ENCODE measurements around the gene PNPLA4.

- no peak for TF ChIP-seq ZNF416 (tag by site-specific recombination; IDR thresholded peaks at IDR 0.05)
- no peak for TF ChIP-seq ZNF48 (tag by site-specific recombination; IDR thresholded peaks at IDR 0.05)
- TF ChIP-seq ZFP41 (tag by site-specific recombination; IDR thresholded peaks at IDR 0.05; ENCODE audit: borderline replicate concordance), result no peak
- no peak for TF ChIP-seq ZBTB11 (tag by site-specific recombination; conservative IDR thresholded peaks at IDR 0.05; ENCODE audit: low read depth)
- no peak for TF ChIP-seq CTCF (tag by site-specific recombination; IDR thresholded peaks at IDR 0.05)
- no peak for TF ChIP-seq ZNF24 (tag by site-specific recombination; IDR thresholded peaks at IDR 0.05)
- TF ChIP-seq ZNF366 (tag by site-specific recombination; conservative IDR thresholded peaks at IDR 0.05), result no peak
- no peak for TF ChIP-seq ZNF518A (tag by site-specific recombination; conservative IDR thresholded peaks at IDR 0.05; ENCODE audit: low read depth)
- no peak for TF ChIP-seq ZNF114 (tag by site-specific recombination; IDR thresholded peaks at IDR 0.05)
- no peak for TF ChIP-seq ZNF274 (IDR thresholded peaks at IDR 0.05; ENCODE audit: low read length)
- no peak for TF ChIP-seq ZNF274 (tag by site-specific recombination; IDR thresholded peaks at IDR 0.05; ENCODE audit: borderline replicate concordance)
- TF ChIP-seq ZBTB17 (tag by site-specific recombination; IDR thresholded peaks at IDR 0.05), result no peak
- TF ChIP-seq ZNF214 (tag by site-specific recombination; IDR thresholded peaks at IDR 0.05; ENCODE audit: borderline replicate concordance), result no peak
- no peak for TF ChIP-seq GLIS2 (tag by site-specific recombination; IDR thresholded peaks at IDR 0.05)
Measured at GRCh38 chrX:7970428-7970827, 43.2 kb upstream of the PNPLA4 start.
